OCI-LY3 (cell line): ENCODE measurements around the gene OR10A5.
"Not testable (repeated sequence)": the region's sequence is repeated elsewhere in the genome, so short reads cannot be mapped to it uniquely, and the experiment has no call there.

Experiments
- H2AFZ ChIP-seq: fragments of 200-600, 300-600 bp; shearing (Covaris generic); 2 replicates; pipeline ENCODE4 v1.6.0; 2014; ENCODE audit warnings: antibody characterized with exemption, low read depth, low read length
- H3K27ac ChIP-seq: fragments of 200-600, 300-600 bp; sonication (generic); 2 replicates; pipeline ENCODE4 v1.5.1; 2014; ENCODE audit warnings: mild to moderate bottlenecking, low read length, moderate library complexity, mixed read lengths
- H3K27me3 ChIP-seq: fragments of 200-600, 300-600 bp; sonication (generic); 2 replicates; pipeline ENCODE4 v1.6.1; 2014; ENCODE audit warnings: low read depth, low read length, mixed read lengths
- H3K36me3 ChIP-seq: fragments of 200-600, 300-600 bp; sonication (generic); replicated peaks from 2 replicates; pipeline ENCODE3; 2014; ENCODE audit warnings: low read depth, low read length, mixed read lengths
- H3K4me1 ChIP-seq: fragments of 300-600, 200-600 bp; sonication (generic); 2 replicates; pipeline ENCODE4 v1.6.1; 2014; ENCODE audit warnings: low read length, mixed read lengths
- H3K4me2 ChIP-seq: fragments of 200-600, 300-600 bp; sonication (generic); 2 replicates; pipeline ENCODE4 v1.6.1; 2014; ENCODE audit warnings: low read length, mixed read lengths
- H3K4me3 ChIP-seq: fragments of 300-600, 200-600 bp; sonication (generic); 2 replicates; pipeline ENCODE4 v1.5.1; 2014; ENCODE audit warnings: antibody characterized with exemption, mild to moderate bottlenecking, low read length, moderate library complexity
- H3K79me2 ChIP-seq: fragments of 300-600, 200-600 bp; shearing (Covaris generic); 2 replicates; pipeline ENCODE4 v1.6.1; 2014; ENCODE audit warnings: mild to moderate bottlenecking, low read length, mixed read lengths
- H3K9ac ChIP-seq: fragments of 300-600, 200-600 bp; shearing (Covaris generic); 2 replicates; pipeline ENCODE4 v1.6.0; 2014; ENCODE audit warnings: mild to moderate bottlenecking, low read length, moderate library complexity
- H3K9me3 ChIP-seq: fragments of 200-600, 300-600 bp; shearing (Covaris generic); 2 replicates; pipeline ENCODE4 v1.6.1; 2014; ENCODE audit warnings: low read length, mixed read lengths; ENCODE audit not compliant: insufficient read depth
- H4K20me1 ChIP-seq: fragments of 200-600, 300-600 bp; sonication (generic); 2 replicates; pipeline ENCODE4 v1.6.1; 2016; ENCODE audit warnings: low read length, mixed read lengths; ENCODE audit not compliant: insufficient read depth
- CTCF ChIP-seq: fragments of 200-600, 300-600 bp; sonication (generic); IDR thresholded peaks from 2 replicates; pipeline ENCODE4 v1.5.1; 2014; ENCODE audit warnings: antibody characterized with exemption, low read length, low read depth
- EZH2phosphoT487 ChIP-seq: fragments of 200-600 bp; shearing (Covaris generic); IDR thresholded peaks from 2 replicates; pipeline ENCODE4 v1.6.1; 2018; ENCODE audit warnings: antibody characterized with exemption, mixed run types, low read depth

Gene OR10A5

GRCh38 chr11:6882751-6883150, 37.3 kb downstream of the OR10A5 start:
- H3K36me3 ChIP-seq, result no peaks in the 10 kb centered on the region
- no peaks in the 10 kb centered on the region for H3K4me1 ChIP-seq
- no peak overlapping the region for H3K27ac ChIP-seq
- no peak overlapping the region for H3K9ac ChIP-seq
- H3K9me3 ChIP-seq, result no peaks in the 10 kb centered on the region
- no peak overlapping the region for H3K4me3 ChIP-seq
- TF ChIP-seq CTCF, result no peak
- no peak for TF ChIP-seq EZH2phosphoT487
- H3K4me2 ChIP-seq, result no peak overlapping the region
- H3K27me3 ChIP-seq, result no peaks in the 10 kb centered on the region
- H4K20me1 ChIP-seq, result no peaks in the 10 kb centered on the region
- H3K79me2 ChIP-seq, result no peaks in the 10 kb centered on the region
- no peak overlapping the region for H2AFZ ChIP-seq

- not testable (repeated sequence) for H3K4me2 ChIP-seq
Observed at GRCh38 chr11:6887711-6888110, 42.2 kb downstream of the OR10A5 start.

GRCh38 chr11:6888830-6889229, 43.3 kb downstream of the OR10A5 start:
- Histone ChIP-seq H3K36me3 (no peaks in the 10 kb centered on the region), H4K20me1 (no peaks in the 10 kb centered on the region), H3K9me3 (0 out of 2 replicates have a peak, but pooled peaks cover 3% of the 10 kb centered on the region), H3K4me2 (no peak overlapping the region), H3K9ac (no peak overlapping the region), H3K79me2 (no peaks in the 10 kb centered on the region), H3K27ac (no peak overlapping the region), H2AFZ (no peak overlapping the region), H3K27me3 (no peaks in the 10 kb centered on the region), H3K4me1 (peaks cover 13% of the 10 kb centered on the region), H3K4me3 (no peak overlapping the region)
- TF ChIP-seq EZH2phosphoT487, result no peak
- no peak for TF ChIP-seq CTCF

More at GRCh38 chr11:6887711-6888110, 42.2 kb downstream of the OR10A5 start:
- not testable (repeated sequence) for H3K27me3 ChIP-seq, H3K79me2 ChIP-seq, H3K27ac ChIP-seq, H2AFZ ChIP-seq, H4K20me1 ChIP-seq, H3K9me3 ChIP-seq, H3K36me3 ChIP-seq, H3K4me3 ChIP-seq, H3K9ac ChIP-seq
- peaks cover 13% of the 10 kb centered on the region for H3K4me1 ChIP-seq

GRCh38 chr11:6889835-6890234, 44.4 kb downstream of the OR10A5 start:
- H3K4me3 ChIP-seq, result no peak overlapping the region
- no peak overlapping the region for H3K9ac ChIP-seq
- H4K20me1 ChIP-seq, result no peaks in the 10 kb centered on the region
- 0 out of 2 replicates have a peak, but pooled peaks cover 3% of the 10 kb centered on the region for H3K9me3 ChIP-seq
- no peak for TF ChIP-seq EZH2phosphoT487
- TF ChIP-seq CTCF, result no peak
- H3K27ac ChIP-seq, result no peak overlapping the region
- peak overlapping the region; percentile 34; the same call in 1 of the 2 replicates for H3K4me2 ChIP-seq
- H3K4me1 ChIP-seq, result peaks cover 20% of the 10 kb centered on the region
- no peak overlapping the region for H2AFZ ChIP-seq
- H3K27me3 ChIP-seq, result no peaks in the 10 kb centered on the region
- no peaks in the 10 kb centered on the region for H3K36me3 ChIP-seq
- no peaks in the 10 kb centered on the region for H3K79me2 ChIP-seq

- Histone ChIP-seq H3K4me3 (no peak within 1 kb of the TSS), H3K79me2 (no peaks in the 10 kb centered on the region), H3K36me3 (no peaks in the 10 kb centered on the region), H3K4me2 (no peak within 1 kb of the TSS), H3K9me3 (0 out of 2 replicates have a peak, but pooled peaks cover 3% of the 10 kb centered on the region), H3K4me1 (peaks cover 28% of the 10 kb centered on the region), H3K27ac (no peak within 1 kb of the TSS), H3K27me3 (no peaks in the 10 kb centered on the region), H3K9ac (no peak within 1 kb of the TSS), H2AFZ (no peak within 1 kb of the TSS), H4K20me1 (no peaks in the 10 kb centered on the region)
- no peak for TF ChIP-seq CTCF
- TF ChIP-seq EZH2phosphoT487, result no peak
Observed at GRCh38 chr11:6892400-6892799, 46.9 kb downstream of the OR10A5 start, which contains the start of gene OR2D2. Gene OR2D2, minus strand, starts transcription at chr11:6892500. Its CDS starts 0 bp downstream, at chr11:6892500.
